Activated CD4-positive, alpha-beta memory T cell treated with anti-CD3 and anti-CD28 coated beads for 36 hours (primary cell): ENCODE measurements around the gene HLA-DQA1. TPM values are rescaled to one million over a fixed set of nuclear protein-coding genes. Genes with fewer than 3 reads are reported as not detected.
A peak's percentile ranks its signal among the peaks of the same experiment; 100 is the strongest.
"Not testable (repeated sequence)": the region's sequence is repeated elsewhere in the genome, so short reads cannot be mapped to it uniquely, and the experiment has no call there.

ENCODE experiments used
- CTCF ChIA-PET: fragments of 350-600 bp; sonication (Branson Sonifier 250); formaldehyde crosslinking; loops from one replicate; lab custom pipeline; 2021; ENCODE audit warnings: antibody characterized with exemption, inconsistent platforms; lab: Charles Lee
- POLR2A ChIA-PET: fragments of 350-600 bp; sonication (Branson Sonifier 250); formaldehyde crosslinking; loops from one replicate; lab custom pipeline; 2021; ENCODE audit warnings: antibody characterized with exemption; lab: Charles Lee
- DNase-seq: peaks from one replicate; pipeline ENCODE4 v3.0.0-alpha.2; 2020
- H3K27ac Mint-ChIP-seq: one replicate; pipeline ENCODE4 v1.8.0; 2021; ENCODE audit warnings: mixed read lengths
- H3K27me3 Mint-ChIP-seq: one replicate; pipeline ENCODE4 v1.8.0; 2021; ENCODE audit warnings: mixed read lengths
- H3K36me3 Mint-ChIP-seq: one replicate; pipeline ENCODE4 v1.8.0; 2021; ENCODE audit warnings: mixed read lengths
- H3K4me1 Mint-ChIP-seq: one replicate; pipeline ENCODE4 v1.8.0; 2021; ENCODE audit warnings: low read depth, mixed read lengths
- H3K4me3 Mint-ChIP-seq: one replicate; pipeline ENCODE4 v1.8.0; 2021; ENCODE audit warnings: mild to moderate bottlenecking, mixed read lengths
- H3K9me3 Mint-ChIP-seq: one replicate; pipeline ENCODE4 v1.8.0; 2021; ENCODE audit warnings: mixed read lengths
- intact Hi-C: fragments of 100-400 bp; cut with micrococcal nuclease; formaldehyde crosslinking; loops from one replicate; pipeline ENCODE4 v1.15.1; 2023
- total RNA-seq, 2 experiments: library from RNA; stranded (reverse); gene quantifications; one replicate each; pipeline ENCODE4 v1.2.3, GENCODE V29; 2021

HLA-DQA1 gene
- total RNA-seq, 2 experiments from 2014 or later, result 0.97 to 1.4 TPM

GRCh38 chr6:32624565-32624964 lies 12.6 kb upstream of the HLA-DQA1 start:
- no peak for DNase-seq
- Mint-ChIP-seq H3K9me3 (no peaks in the 10 kb centered on the region), H3K4me1 (peaks cover 39% of the 10 kb centered on the region), H3K4me3 (no peak overlapping the region), H3K27me3 (no peaks in the 10 kb centered on the region), H3K27ac (no peak overlapping the region), H3K36me3 (no peaks in the 10 kb centered on the region)
- POLR2A ChIA-PET, result no interaction called here
- CTCF ChIA-PET, result no interaction called here
- intact Hi-C loops, result loop anchor here (5.0 kb wide), 1 partner anchor 162 kb away; no protein-coding TSS in a partner anchor

DNA sequence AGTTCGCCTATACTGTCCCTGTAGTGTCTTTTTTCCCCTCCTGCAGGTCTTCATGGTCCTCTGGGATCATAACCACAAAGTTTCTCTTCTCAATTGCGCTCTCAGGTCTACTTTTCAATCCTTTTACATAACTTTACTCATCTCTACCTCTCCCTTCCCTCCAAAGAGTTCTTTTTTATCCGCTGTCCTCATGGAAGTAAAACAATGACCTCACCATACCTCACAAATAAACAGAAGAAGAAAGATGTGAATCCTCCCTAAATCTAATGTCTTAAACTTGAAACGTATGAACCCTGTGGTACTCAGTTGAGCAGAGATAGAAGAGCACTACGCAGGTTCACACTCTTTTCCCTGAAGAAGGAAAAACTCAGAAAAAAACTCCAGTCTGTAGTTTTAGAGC lies 12.1 kb upstream of the HLA-DQA1 start:
- no peak for DNase-seq
- CTCF ChIA-PET, result no interaction called here
- H3K4me3 Mint-ChIP-seq, result no peak overlapping the region
- POLR2A ChIA-PET, result no interaction called here
- no peaks in the 10 kb centered on the region for H3K36me3 Mint-ChIP-seq
- intact Hi-C loops, result no loop called here
- no peak overlapping the region for H3K27ac Mint-ChIP-seq
- H3K27me3 Mint-ChIP-seq, result no peaks in the 10 kb centered on the region
- peaks cover 39% of the 10 kb centered on the region for H3K4me1 Mint-ChIP-seq
- H3K9me3 Mint-ChIP-seq, result no peaks in the 10 kb centered on the region

DNA sequence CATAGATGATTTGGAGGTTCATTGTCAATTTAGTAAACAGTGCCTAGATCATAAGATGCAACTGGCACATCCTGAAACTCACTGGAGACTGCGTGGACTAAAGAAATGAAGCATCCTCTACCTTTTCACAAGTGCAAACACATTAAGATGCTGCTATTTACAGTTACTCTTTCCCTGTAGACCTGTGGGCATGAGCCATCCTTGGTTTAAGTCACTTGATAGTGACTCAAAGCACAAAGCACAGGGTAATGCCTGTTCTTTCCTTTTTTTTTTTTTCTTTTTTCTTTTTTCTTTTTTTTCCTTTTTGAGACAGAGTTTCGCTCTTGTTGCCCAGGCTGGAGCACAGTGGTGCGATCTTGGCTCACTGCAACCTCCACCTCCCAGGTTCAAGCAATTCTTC lies 10.0 kb upstream of the HLA-DQA1 start:
- intact Hi-C loops, result no loop called here
- DNase-seq, result no peak
- Mint-ChIP-seq H3K36me3 (no peaks in the 10 kb centered on the region), H3K27ac (peak overlapping the region; percentile 18), H3K9me3 (no peaks in the 10 kb centered on the region), H3K4me1 (peaks cover 30% of the 10 kb centered on the region), H3K4me3 (no peak overlapping the region), H3K27me3 (no peaks in the 10 kb centered on the region)
- POLR2A ChIA-PET, result no interaction called here
- CTCF ChIA-PET, result no interaction called here

- H3K4me3 Mint-ChIP-seq, result no peak overlapping the region
- intact Hi-C loops, result no loop called here
These were observed 9.4 kb upstream of the HLA-DQA1 start for GRCh38 chr6:32627831-32628230.

DNA sequence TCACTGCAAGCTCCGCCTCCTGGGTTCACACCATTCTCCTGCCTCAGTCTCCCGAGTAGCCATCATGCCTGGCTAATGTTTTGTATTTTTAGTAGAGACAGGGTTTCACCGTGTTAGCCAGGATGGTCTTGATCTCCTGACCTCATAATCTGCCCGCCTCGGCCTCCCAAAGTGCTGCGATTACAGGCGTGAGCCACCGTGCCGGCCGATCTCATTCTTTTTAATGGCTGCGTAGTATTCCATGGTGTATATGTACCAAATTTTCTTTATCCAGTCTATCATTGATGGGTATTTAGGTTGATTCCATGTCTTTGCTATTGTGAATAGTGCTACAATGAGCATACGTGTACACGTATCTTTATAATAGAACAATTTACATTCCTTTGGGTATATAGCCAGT lies 7.4 kb upstream of the HLA-DQA1 start:
- H3K27me3 Mint-ChIP-seq, H3K27ac Mint-ChIP-seq, POLR2A ChIA-PET, H3K4me3 Mint-ChIP-seq, DNase-seq, CTCF ChIA-PET, intact Hi-C loops, H3K9me3 Mint-ChIP-seq, H3K36me3 Mint-ChIP-seq, H3K4me1 Mint-ChIP-seq: not testable (repeated sequence)

More at GRCh38 chr6:32627831-32628230, 9.4 kb upstream of the HLA-DQA1 start:
- CTCF ChIA-PET, result no interaction called here
- Mint-ChIP-seq H3K4me1 (peaks cover 24% of the 10 kb centered on the region), H3K36me3 (no peaks in the 10 kb centered on the region), H3K27me3 (no peaks in the 10 kb centered on the region), H3K27ac (no peak overlapping the region), H3K9me3 (no peaks in the 10 kb centered on the region)
- POLR2A ChIA-PET, result no interaction called here
- DNase-seq, result no peak

DNA sequence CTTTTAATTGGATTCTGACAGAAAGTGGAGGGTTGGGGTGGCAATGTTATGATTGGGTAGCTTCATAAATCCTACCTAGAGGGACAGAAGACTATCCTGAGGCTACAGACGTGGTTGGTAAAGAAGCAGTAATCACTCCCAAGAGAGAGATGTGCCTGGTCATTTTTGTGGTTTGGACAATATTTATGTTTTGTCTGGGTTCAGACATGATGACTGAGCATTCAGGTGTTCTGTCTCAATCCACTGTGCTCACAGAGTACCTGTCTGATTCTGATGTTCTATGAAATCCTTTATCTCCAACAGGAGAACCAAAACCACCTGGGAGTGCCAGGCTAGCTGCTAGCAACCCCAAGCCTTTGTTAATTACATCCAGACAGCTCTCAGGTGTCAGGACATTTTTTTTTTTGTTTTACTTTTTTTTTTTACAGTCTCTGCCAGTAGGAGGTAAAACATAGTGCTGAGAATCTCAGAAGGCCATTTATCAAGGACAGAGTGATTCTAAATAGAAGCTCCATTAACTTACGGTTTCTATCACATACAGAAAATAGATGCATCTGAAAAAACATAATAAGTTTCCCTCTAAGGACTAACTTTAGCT lies 1.6 kb upstream of the HLA-DQA1 start:
- H3K4me3 Mint-ChIP-seq, result no peak overlapping the region
- no peaks in the 10 kb centered on the region for H3K36me3 Mint-ChIP-seq
- intact Hi-C loops, result no loop called here
- no peak for DNase-seq
- POLR2A ChIA-PET, result no interaction called here
- H3K27me3 Mint-ChIP-seq, result no peaks in the 10 kb centered on the region
- H3K9me3 Mint-ChIP-seq, result no peaks in the 10 kb centered on the region
- H3K4me1 Mint-ChIP-seq, result peaks cover 2% of the 10 kb centered on the region
- CTCF ChIA-PET, result no interaction called here
- no peak overlapping the region for H3K27ac Mint-ChIP-seq

GRCh38 chr6:32637883-32638282 lies 677 bp downstream of the HLA-DQA1 start:
- POLR2A ChIA-PET, result no interaction called here

DNA sequence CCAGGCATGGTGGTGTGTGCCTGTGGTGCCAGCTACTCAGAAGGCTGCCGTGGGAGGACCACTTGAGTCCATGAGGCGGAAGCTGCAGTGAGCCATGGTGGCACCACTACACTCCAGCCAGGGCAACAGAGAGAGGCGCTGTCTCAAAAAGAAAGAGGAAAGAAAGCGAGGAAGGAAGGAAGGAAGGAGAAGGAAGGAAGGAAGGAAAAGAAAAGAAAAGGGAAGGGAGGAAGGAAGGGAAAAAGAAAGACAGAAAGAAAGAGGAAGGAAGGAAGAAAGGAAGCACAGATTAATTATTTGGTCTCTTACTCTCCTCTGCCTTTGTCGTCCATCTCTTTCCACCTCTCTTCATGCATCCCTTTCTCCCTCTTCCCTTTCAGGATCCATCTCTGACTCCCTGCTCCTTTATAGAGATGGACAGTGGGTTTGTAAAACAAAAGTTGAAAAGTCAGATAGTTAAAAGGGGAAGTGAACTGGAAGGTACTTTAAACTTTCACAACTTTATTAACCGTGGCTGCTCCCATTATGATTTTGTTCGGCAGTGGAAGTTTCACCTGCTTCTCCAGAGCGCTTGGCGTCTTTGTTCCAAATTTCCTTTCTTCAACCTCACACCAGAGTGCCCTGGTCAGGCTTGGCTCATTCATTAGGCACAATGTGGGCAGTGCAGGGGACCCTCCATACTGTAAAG lies 1.5 kb downstream of the HLA-DQA1 start:
- Mint-ChIP-seq H3K27me3 (no peaks in the 10 kb centered on the region), H3K9me3 (no peaks in the 10 kb centered on the region), H3K36me3 (no peaks in the 10 kb centered on the region), H3K4me1 (peaks cover 13% of the 10 kb centered on the region), H3K27ac (no peak overlapping the region), H3K4me3 (no peak overlapping the region)
- POLR2A ChIA-PET, result no interaction called here
- DNase-seq, result no peak
- CTCF ChIA-PET, result interaction anchor here (1.0 kb wide), 1 partner anchor 22 kb away, joined by 3 read pairs; no protein-coding TSS in a partner anchor
- intact Hi-C loops, result no loop called here

More at GRCh38 chr6:32637883-32638282, 677 bp downstream of the HLA-DQA1 start:
- intact Hi-C loops, result no loop called here
- peaks cover 13% of the 10 kb centered on the region for H3K4me1 Mint-ChIP-seq
- no peak overlapping the region for H3K4me3 Mint-ChIP-seq
- DNase-seq, result no peak
- no peaks in the 10 kb centered on the region for H3K27me3 Mint-ChIP-seq
- no peak overlapping the region for H3K27ac Mint-ChIP-seq
- CTCF ChIA-PET, result interaction anchor here (1.0 kb wide), 1 partner anchor 21 kb away, joined by 3 read pairs; no protein-coding TSS in a partner anchor
- no peaks in the 10 kb centered on the region for H3K9me3 Mint-ChIP-seq
- no peaks in the 10 kb centered on the region for H3K36me3 Mint-ChIP-seq

GRCh38 chr6:32639440-32640394 lies 2.5 kb downstream of the HLA-DQA1 start:
- POLR2A ChIA-PET, result no interaction called here
- Mint-ChIP-seq H3K4me3 (no peak overlapping the region), H3K27ac (no peak overlapping the region), H3K27me3 (no peaks in the 10 kb centered on the region), H3K4me1 (peaks cover 13% of the 10 kb centered on the region), H3K36me3 (no peaks in the 10 kb centered on the region), H3K9me3 (no peaks in the 10 kb centered on the region)
- intact Hi-C loops, result no loop called here
- no peak for DNase-seq
- CTCF ChIA-PET, result no interaction called here

GRCh38 chr6:32641122-32641521 lies 3.9 kb downstream of the HLA-DQA1 start:
- DNase-seq, result no peak
- Mint-ChIP-seq H3K27me3 (no peaks in the 10 kb centered on the region), H3K4me1 (peaks cover 13% of the 10 kb centered on the region), H3K27ac (no peak overlapping the region), H3K36me3 (no peaks in the 10 kb centered on the region), H3K4me3 (no peak overlapping the region), H3K9me3 (no peaks in the 10 kb centered on the region)
- intact Hi-C loops, result no loop called here
- ChIA-PET CTCF (no interaction called here), POLR2A (no interaction called here)

- H3K9me3 Mint-ChIP-seq, intact Hi-C loops, DNase-seq, H3K27me3 Mint-ChIP-seq, H3K4me3 Mint-ChIP-seq, POLR2A ChIA-PET, H3K36me3 Mint-ChIP-seq, CTCF ChIA-PET, H3K27ac Mint-ChIP-seq: not testable (repeated sequence)
- H3K4me1 Mint-ChIP-seq, result peaks cover 13% of the 10 kb centered on the region
These were observed 4.8 kb downstream of the HLA-DQA1 start for GRCh38 chr6:32641785-32642719.
